Activated CD4-positive, CD25-positive, alpha-beta regulatory T cell treated with anti-CD3 and anti-CD28 coated beads, Interleukin-2, amount 50 U/mL, for 72 hours (primary cell): ENCODE data around the gene LRGUK.

Experiments used
- DNase-seq: peaks from one replicate; pipeline ENCODE4 v3.0.0; 2021

The LRGUK gene

GRCh38 chr7:134311807-134312206 lies 184.7 kb downstream of the LRGUK start:
- DNase-seq = no peak

DNA sequence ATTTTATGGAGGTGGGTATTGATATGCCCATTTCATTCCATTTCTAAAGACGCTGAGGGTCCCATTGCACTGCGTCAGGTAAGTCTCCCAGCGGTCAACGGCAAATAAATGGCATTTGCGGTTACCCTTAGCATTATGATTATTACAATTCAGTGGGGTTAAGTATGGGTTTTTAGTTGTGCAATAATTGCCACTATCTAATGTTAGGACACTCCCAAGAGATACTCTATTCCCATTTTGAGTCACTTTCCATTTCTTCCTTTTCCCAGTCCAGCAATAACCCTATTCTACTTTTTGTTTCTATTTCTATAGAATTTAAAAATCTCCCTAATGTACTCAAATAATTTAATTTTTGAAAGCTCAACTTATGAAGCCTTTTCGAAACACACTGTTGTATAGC lies 185.6 kb downstream of the LRGUK start:
- DNase-seq = no peak

GRCh38 chr7:134313543-134313942 lies 186.4 kb downstream of the LRGUK start:
- DNase-seq = no peak
